SKM-1 treated with dmso at 0.1 percent for 144 hours (cell line): Measurements from ENCODE around the gene NDUFC2.
"Not testable (repeated sequence)": the region's sequence is repeated elsewhere in the genome, so short reads cannot be mapped to it uniquely, and the experiment has no call there.

Experiments used
- DNase-seq: peaks from one replicate; lab custom pipeline; 2025; ENCODE audit not compliant: unreplicated experiment; lab: John Stamatoyannopoulos, UW

Gene NDUFC2

GRCh38 chr11:78079232-78080083 is at the start of gene NDUFC2:
NDUFC2 (minus strand) TSS chr11:78079862; CDS start chr11:78079744, 118 bp downstream.
- DNase-seq, result peak; percentile 60

GRCh38 chr11:78127403-78127802 is 47.7 kb upstream of the NDUFC2 start:
- peak; percentile 19 for DNase-seq

DNA sequence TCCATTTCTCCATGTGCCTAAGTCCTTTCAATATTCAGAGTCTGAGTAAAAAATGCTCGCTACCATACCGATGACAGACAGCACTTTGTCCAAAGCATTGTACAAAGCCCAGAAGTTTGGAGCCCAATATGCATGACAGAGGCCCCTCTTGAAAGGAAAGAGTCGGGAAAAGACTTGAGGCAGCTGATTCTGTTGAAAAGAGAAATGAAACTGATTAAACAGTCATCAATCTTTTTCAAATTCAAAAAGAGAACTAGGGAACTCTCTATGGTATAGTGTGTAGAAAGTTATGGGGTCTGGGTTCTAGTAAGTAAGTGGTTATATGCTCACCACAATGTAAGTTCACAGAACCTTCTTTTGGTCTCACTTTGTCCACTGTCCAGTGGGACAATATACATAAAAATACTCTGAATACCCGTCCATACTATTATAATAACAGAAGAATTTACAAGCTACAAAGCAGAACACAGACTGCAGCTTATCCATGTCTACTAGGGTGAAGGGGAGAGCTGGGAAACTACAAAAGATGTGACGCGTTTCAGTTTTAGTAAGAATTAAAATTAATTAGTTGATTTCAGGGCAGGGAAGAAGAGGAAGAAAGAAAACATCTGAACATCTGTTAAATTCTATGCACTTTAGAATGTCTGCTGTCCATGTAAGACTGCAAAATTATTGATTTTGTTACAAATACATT is 33.1 kb upstream of the NDUFC2 start:
- no peak for DNase-seq

- no peak for DNase-seq
These were observed 31.6 kb upstream of the NDUFC2 start for GRCh38 chr11:78111298-78111697.

- no peak for DNase-seq
These were observed 31.2 kb upstream of the NDUFC2 start for GRCh38 chr11:78110830-78111229.

DNA sequence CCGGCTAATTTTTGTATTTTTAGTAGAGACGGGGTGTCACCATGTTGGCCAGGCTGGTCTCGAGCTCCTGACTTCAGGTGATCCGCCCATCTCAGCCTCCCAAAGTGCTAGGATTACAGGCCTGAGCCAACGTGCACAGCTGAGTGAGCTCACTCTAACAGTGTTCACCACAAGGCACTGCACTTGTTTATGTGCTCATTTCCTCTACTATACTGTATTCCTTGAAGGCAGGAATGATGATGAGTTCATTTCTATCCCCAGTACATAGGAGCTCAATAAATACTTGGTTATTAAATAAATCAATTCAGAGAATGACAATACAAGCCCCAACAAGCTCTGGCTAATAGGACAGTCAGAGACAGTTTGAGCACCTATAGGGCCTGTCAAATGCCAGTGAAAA is 30.7 kb upstream of the NDUFC2 start:
- DNase-seq, result no peak

DNA sequence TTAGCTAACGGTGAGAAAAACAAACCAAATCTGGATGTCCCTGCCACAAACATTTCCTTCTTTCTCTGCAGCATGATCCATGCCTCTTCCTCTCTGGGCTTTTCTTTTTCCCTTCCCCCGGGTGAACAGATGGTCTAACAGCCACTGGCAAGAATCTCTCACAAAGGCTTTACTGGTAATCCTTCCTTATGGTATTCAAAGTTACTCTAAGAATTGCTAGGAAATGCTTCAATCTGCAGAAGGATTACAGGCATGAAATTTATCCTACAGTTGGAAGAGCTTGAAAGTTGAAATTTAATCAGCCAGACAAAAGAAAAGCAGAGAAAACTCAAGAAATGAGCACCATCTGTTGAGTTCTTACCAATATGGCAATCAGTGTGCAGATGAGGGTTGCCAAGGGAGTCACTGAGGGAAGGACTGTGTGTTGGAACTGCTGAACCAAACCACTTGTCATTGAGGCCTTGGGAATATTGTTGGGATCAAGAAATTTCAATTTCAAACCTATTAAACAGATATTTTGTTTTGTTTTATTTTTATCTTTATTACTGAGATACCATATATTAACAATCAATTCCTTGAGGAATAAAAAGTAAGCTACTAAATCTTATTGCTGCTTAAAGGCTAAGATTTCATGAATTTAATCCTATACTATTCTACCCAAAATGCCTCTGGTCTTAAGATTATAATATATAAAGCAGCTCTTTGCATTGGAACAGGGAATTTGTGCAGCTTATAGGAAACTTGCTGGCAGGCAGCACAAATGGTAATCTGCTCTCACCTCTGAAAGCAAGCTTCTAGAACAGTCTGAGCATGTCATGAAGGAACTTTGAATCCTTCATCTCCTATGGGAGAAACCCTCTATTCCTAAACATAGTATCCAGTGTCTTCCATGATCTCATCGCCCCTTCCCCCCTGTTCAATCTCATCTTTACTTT is 29.7 kb upstream of the NDUFC2 start:
- no peak for DNase-seq

DNA sequence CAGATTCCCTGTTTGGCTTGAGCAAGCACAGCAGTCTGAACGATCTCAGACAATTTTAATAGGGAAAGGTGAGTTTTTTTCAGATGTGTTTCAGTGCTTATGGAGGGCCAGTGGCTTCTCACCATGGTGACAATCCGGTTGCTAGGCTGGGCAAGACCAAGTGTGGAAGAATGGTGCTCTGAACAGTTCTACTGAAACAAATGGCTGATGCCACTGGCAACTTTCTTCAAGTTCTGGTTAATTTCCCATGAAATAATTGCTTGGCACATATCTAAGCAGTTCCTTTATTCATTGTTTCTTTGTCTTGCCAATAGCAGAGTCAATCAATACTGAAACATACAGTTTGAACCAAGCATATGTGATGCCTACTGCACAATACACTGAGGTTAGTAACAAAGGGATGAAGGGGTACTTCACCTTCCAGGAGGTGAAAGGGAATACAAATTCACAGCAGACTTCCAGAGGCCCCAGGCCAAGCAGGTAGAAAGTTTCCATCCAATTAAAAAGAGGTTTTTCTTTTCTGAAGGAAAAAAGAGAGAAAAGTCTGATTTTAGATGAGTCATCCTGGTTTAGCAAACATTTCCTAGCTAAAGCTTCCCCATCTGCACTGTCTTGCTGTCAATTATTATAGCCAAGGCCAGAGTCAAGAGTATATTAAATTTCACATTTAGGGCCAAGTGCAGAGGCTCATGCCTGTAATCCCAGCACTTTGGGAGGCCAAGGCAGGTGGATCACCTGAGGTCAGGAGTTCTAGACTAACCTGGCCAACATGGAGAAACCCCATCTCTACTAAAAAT is 21.2 kb upstream of the NDUFC2 start:
- DNase-seq, result no peak

DNA sequence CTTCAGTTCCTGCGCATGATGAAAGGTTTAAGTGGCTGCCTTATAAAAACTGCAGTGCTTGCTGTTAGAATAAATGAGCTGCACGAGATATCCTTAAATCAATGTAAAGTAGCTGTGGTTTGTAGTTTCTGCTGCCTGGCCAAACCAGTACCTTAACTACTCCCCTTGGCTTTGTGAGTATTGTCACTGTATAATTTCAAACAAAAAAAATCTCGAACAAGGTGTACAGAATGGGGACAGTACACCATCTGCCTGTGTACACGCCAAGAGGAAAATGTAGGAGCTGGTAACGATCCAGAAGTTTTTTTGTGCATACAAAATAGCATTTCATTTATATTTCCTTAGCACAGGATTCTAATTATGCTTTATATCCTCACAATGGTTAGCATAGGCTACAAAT is 20.6 kb upstream of the NDUFC2 start:
- no peak for DNase-seq

GRCh38 chr11:78099666-78100065 is 20.0 kb upstream of the NDUFC2 start:
- no peak for DNase-seq

- no peak for DNase-seq
These were observed 18.2 kb upstream of the NDUFC2 start for GRCh38 chr11:78097666-78098385.

GRCh38 chr11:78094250-78094649 is 14.6 kb upstream of the NDUFC2 start:
- DNase-seq, result no peak

DNA sequence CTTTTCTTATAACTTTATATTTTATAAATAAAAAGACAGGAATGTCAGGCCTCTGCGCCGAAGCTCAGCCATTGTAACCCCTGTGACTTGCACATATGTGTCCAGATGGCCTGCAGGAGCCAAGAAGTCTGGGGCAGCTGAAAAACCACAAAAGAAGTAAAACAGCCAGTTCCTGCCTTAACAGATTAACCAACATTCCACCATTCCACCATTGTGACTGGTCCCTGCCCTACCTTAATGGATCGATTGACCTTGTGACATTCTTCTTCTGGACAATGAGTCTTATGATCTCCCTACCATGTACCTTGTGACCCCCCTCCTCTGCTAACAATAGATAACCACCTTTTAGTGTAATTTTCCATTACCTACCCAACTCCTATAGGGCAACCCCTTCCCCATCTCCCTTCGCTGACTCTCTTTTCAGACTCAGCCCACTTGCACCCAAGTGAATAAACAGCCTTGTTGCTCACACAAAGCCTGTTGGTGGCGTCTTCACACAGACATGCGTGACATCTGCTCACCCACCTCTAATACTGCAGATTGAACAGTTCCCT is 6.9 kb upstream of the NDUFC2 start:
- not testable (repeated sequence) for DNase-seq

DNA sequence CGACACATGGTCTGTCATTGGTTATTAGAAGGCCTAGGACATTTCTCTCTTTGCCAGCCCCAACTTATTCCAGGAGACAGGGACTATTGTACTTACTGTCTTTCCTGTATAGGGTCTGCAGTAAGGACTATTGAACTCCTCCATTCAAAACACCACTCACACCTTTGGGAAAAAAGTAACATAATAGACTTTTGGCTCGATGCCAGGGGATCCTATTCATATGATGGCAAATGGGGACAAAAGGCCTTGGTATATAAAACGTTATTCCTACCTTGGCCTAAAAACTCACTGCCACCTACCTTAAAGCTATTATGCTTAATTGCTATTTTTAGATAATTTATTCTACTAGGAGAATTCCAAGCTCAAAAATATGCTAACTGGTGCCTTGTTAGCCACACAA is 6.3 kb upstream of the NDUFC2 start:
- no peak for DNase-seq

GRCh38 chr11:78084506-78084905 is 4.8 kb upstream of the NDUFC2 start:
- DNase-seq, result not testable (repeated sequence)

DNA sequence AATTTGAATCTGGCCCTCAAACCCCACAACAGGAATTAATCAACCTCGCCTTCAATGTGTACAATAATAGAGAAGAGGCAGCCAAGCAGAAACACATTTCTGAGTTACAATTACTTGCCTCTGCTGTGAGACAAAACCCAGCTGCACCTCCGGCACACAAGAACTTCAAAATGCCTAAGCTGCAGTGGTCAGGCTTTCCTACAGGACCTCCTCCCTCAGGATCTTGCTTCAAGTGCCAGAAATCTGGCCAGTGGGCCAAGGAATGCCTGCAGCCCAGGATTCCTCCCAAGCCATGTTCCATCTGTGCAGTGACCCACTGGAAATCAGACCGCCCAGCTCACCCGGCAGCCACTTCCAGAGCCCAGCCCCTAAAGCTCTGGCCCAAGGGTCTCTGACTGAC is 3.4 kb upstream of the NDUFC2 start:
- no peak for DNase-seq

GRCh38 chr11:78082146-78082545 is 2.5 kb upstream of the NDUFC2 start:
- DNase-seq, result no peak

- DNase-seq, result no peak
These were observed 1.9 kb upstream of the NDUFC2 start for GRCh38 chr11:78081583-78081982.

DNA sequence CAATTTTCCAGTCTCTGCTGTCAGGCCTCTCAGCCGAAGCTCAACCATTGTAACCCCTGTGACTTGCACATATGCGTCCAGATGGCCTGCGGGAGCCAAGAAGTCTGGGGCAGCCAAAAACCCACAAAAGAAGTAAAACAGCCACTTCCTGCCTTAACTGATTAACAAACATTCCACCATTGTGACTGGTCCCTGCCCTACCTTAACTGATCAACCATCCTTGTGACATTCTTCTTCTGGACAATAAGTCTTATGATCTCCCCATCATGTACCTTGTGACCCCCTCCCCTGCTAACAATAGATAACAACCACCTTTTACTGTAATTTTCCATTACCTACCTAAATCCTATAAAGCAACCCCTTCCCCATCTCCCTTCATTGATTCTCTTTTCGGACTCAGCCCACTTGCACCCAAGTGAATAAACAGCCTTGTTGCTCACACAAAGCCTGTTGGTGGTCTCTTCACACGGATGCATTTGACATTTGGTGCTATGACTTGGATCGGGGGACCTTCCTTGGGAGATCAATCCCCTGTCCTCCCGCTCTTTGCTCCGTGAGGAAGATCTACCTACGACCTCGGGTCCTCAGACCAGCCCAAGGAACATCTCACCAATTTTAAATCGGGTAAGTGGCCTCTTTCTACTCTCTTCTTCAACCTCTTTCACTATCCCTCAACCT is 1.3 kb upstream of the NDUFC2 start:
- DNase-seq, result no peak
